ENCODE data around the gene TRO.

GRCh38 chrX:54977387-54977786 lies 56.8 kb downstream of the TRO start:
- TF ChIP-seq EZH2 (IDR thresholded peaks at IDR 0.05) = no peak
- no peak for TF ChIP-seq POLR2AphosphoS5 (IDR thresholded peaks at IDR 0.05; ENCODE audit: borderline replicate concordance, low read depth, low read length)

Data from SK-N-MC (cell line).